K562 (cell line): ENCODE data around the gene DPEP2. TPM values are rescaled to one million over a fixed set of nuclear protein-coding genes. Genes with fewer than 3 reads are reported as not detected.
A peak's percentile ranks its signal among the peaks of the same experiment; 100 is the strongest.

Experiments
- BCL6 ChIP-seq: fragments of 250-450 bp; sonication (Bioruptor Pico); IDR thresholded peaks from 2 replicates; pipeline ENCODE4 v1.4.0; 2020
- CREB3 ChIP-seq: fragments of 450-650 bp; conservative IDR thresholded peaks from 2 replicates; pipeline ENCODE4 v1.6.1; 2016; ENCODE audit warnings: missing genetic modification characterization, low read depth, mild to moderate bottlenecking, missing compliant biosample characterization, moderate library complexity
- FOXK2 ChIP-seq, 2 experiments: fragments of 450-650 bp; IDR thresholded peaks in 1 of 2; conservative IDR thresholded peaks in 1 of 2; 2 replicates each; pipeline ENCODE4 v1.6.1; 2016; ENCODE audit warnings: low read depth in 2 of 2, mild to moderate bottlenecking in 1 of 2
- GATA2 ChIP-seq: sonication (generic); formaldehyde crosslinking; IDR thresholded peaks from 2 replicates; pipeline ENCODE4 v1.4.0; 2020; ENCODE audit warnings: mild to moderate bottlenecking, missing genetic modification reagents
- HEY1 ChIP-seq: fragments of 250-450 bp; sonication (Bioruptor Pico); IDR thresholded peaks from 2 replicates; pipeline ENCODE4 v1.5.0; 2020; ENCODE audit warnings: mild to moderate bottlenecking, moderate library complexity, borderline replicate concordance
- KLF16 ChIP-seq: IDR thresholded peaks from 2 replicates; pipeline ENCODE4 v1.6.1; 2016; ENCODE audit warnings: antibody characterized with exemption
- MTA1 ChIP-seq: fragments of 450-650 bp; IDR thresholded peaks from 2 replicates; pipeline ENCODE4 v1.6.1; 2017; ENCODE audit warnings: borderline replicate concordance
- MTF1 ChIP-seq: fragments of 250-450 bp; sonication (Bioruptor Pico); IDR thresholded peaks from 2 replicates; pipeline ENCODE4 v1.9.0; 2021; ENCODE audit warnings: moderate library complexity, mild to moderate bottlenecking, inconsistent platforms, borderline replicate concordance
- SIN3A ChIP-seq, 2 experiments: fragments of 150-350 bp in 1 of 2; IDR thresholded peaks; 2 replicates each; pipeline ENCODE4 v1.6.1; 2011 to 2016; ENCODE audit warnings: borderline replicate concordance in 2 of 2, low read depth in 2 of 2, low read length in 2 of 2, mild to moderate bottlenecking in 2 of 2, moderate library complexity in 2 of 2; ENCODE audit not compliant: control insufficient read depth in 1 of 2
- TSC22D4 ChIP-seq: fragments of 450-650 bp; IDR thresholded peaks from 2 replicates; pipeline ENCODE4 v1.6.1; 2016; ENCODE audit warnings: missing genetic modification characterization, missing biosample characterization, control low read depth
- XRCC3 ChIP-seq: fragments of 450-650 bp; IDR thresholded peaks from 2 replicates; pipeline ENCODE4 v1.6.1; 2017; ENCODE audit warnings: mild to moderate bottlenecking, moderate library complexity
- polyA plus RNA-seq, 8 experiments: library from polyadenylated mRNA; depleted of rRNA in 4 of 8; stranded (reverse) in 5 of 8; unstranded in 3 of 8; fragments of >200 nt; fragmentation: Nextera tagmentation in 2 of 8; fragmentation: Illumina TruSeq in 1 of 8; extraction: Ambion mirVana in 2 of 8; extraction: Trizol in 1 of 8; gene quantifications; 2 replicates each; pipeline versions ENCODE4 v1.2.1 to v1.2.3, GENCODE V29; 2011 to 2014; ENCODE audit warnings: inconsistent platforms in 1 of 8, missing spikeins in 1 of 8
- total RNA-seq, 7 experiments: library from RNA; depleted of rRNA in 6 of 7; stranded (reverse); fragments of >200 nt in 6 of 7; fragmentation: Illumina TruSeq in 2 of 7; extraction: Trizol in 2 of 7; gene quantifications; 2 replicates each; pipeline versions ENCODE4 v1.2.1 to v1.2.3, GENCODE V29; 2011 to 2021; ENCODE audit warnings: low replicate concordance in 1 of 7
- TF ChIP-seq, protein P1 (sequence below): fragments of 450-650 bp; IDR thresholded peaks from 2 replicates; pipeline ENCODE4 v1.6.1; 2017; ENCODE audit warnings: antibody characterized with exemption, mild to moderate bottlenecking

Gene DPEP2
- total and polyA plus RNA-seq, 9 of the 15 experiments (the other 6 are each of a cell fraction or from before 2014, with no cell fraction given), result 0.14 to 1.2 (median 0.38) TPM

- TF ChIP-seq, protein P1, sequence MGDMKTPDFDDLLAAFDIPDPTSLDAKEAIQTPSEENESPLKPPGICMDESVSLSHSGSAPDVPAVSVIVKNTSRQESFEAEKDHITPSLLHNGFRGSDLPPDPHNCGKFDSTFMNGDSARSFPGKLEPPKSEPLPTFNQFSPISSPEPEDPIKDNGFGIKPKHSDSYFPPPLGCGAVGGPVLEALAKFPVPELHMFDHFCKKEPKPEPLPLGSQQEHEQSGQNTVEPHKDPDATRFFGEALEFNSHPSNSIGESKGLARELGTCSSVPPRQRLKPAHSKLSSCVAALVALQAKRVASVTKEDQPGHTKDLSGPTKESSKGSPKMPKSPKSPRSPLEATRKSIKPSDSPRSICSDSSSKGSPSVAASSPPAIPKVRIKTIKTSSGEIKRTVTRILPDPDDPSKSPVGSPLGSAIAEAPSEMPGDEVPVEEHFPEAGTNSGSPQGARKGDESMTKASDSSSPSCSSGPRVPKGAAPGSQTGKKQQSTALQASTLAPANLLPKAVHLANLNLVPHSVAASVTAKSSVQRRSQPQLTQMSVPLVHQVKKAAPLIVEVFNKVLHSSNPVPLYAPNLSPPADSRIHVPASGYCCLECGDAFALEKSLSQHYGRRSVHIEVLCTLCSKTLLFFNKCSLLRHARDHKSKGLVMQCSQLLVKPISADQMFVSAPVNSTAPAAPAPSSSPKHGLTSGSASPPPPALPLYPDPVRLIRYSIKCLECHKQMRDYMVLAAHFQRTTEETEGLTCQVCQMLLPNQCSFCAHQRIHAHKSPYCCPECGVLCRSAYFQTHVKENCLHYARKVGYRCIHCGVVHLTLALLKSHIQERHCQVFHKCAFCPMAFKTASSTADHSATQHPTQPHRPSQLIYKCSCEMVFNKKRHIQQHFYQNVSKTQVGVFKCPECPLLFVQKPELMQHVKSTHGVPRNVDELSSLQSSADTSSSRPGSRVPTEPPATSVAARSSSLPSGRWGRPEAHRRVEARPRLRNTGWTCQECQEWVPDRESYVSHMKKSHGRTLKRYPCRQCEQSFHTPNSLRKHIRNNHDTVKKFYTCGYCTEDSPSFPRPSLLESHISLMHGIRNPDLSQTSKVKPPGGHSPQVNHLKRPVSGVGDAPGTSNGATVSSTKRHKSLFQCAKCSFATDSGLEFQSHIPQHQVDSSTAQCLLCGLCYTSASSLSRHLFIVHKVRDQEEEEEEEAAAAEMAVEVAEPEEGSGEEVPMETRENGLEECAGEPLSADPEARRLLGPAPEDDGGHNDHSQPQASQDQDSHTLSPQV, result no peak
- TF ChIP-seq MTA1 (peak; percentile 99), HEY1 (CRISPR knock-in tag) (no peak), GATA2 (CRISPR knock-in tag) (no peak), KLF16 (peak; percentile 81), FOXK2 (conservative IDR thresholded peaks at IDR 0.05 in 1 of 2, IDR thresholded peaks at IDR 0.05 in 1 of 2; ENCODE audit: low read depth in 2 of 2) (peak; percentile 97 to 99), SIN3A (IDR thresholded peaks at IDR 0.05; ENCODE audit: borderline replicate concordance in 2 of 2, control insufficient read depth in 1 of 2, low read depth in 2 of 2, low read length in 2 of 2) (peak; percentile 87 to 94; a peak in 3 of 4 replicates), CREB3 (tag) (no peak), TSC22D4 (no peak), MTF1 (no peak), XRCC3 (no peak), BCL6 (CRISPR knock-in tag) (no peak)
Measured at GRCh38 chr16:68022728-68023537, 23.6 kb upstream of the DPEP2 start, which contains the start of the genes DDX28 and DUS2 (continued).
